ENCODE results near the gene ZNF543. TPM values are rescaled to one million over a fixed set of nuclear protein-coding genes. Genes with fewer than 3 reads are reported as not detected.

The ZNF543 gene
- total RNA-seq, 1 donor from 2014 or later, result 5.6 TPM

- ATAC-seq (ENCODE audit: poor library complexity) (no peak), DNase-seq (no peak)
- intact Hi-C loops (cut with DNase I), result no loop called here
Observed at GRCh38 chr19:57310792-57311191, 9.5 kb upstream of the ZNF543 start.

- DNase-seq, result no peak
- no peak for ATAC-seq (ENCODE audit: poor library complexity)
- intact Hi-C loops (cut with DNase I), result no loop called here
Observed at GRCh38 chr19:57314146-57314545, 6.1 kb upstream of the ZNF543 start.

- ATAC-seq (ENCODE audit: poor library complexity), result peak; percentile 39
- intact Hi-C loops (cut with DNase I), result no loop called here
- peak; percentile 54 for DNase-seq
Observed at GRCh38 chr19:57317503-57317902, 2.8 kb upstream of the ZNF543 start.

GRCh38 chr19:57319869-57320179 is 448 bp upstream of the ZNF543 start:
- DNase-seq (no peak), ATAC-seq (ENCODE audit: poor library complexity) (peak; percentile 26)
- intact Hi-C loops (cut with DNase I), result no loop called here

DNA sequence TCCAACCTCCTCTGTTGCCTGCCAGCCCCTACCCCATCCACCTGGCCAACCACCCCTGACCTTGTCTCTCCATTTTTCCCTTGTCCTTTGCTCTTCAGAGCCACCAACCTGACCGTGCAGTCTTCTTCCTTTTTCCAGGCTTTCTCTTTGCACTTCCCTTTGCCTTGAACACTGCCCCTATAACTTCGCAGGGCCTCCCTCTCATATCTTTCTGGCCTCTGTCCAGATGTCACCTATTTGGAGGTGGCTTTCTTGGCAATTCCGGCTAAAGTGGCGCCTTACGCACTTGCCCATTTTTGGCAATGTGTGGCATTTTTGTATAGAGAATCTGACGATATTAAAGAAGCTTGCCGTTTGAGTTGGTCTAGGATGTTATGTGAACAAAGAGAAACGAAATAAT is 844 bp downstream of the ZNF543 start:
- no peak for ATAC-seq (ENCODE audit: poor library complexity)
- intact Hi-C loops (cut with DNase I), result no loop called here
- no peak for DNase-seq

- intact Hi-C loops (cut with DNase I), result no loop called here
- no peak for ATAC-seq (ENCODE audit: poor library complexity)
- DNase-seq, result no peak
Observed at GRCh38 chr19:57321751-57322150, 1.5 kb downstream of the ZNF543 start.

DNA sequence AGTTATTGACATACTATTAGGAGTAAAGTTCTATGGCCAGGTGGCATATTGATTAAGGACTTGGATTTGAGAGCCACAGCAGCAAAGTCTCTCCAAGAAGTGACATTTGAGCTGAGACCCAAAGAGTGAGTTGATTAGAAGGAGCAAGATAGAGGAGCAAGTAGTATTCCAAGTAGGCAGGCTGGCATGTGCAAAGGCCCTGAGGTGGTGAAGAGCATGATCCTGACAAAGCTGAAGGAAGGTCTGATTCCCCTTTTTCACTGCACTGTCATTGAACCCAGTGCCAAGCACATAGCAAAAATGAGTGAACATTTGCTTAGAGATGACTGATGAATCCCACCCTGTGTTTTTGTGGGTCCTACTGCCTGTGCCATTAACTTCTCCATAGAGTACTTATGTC is 4.7 kb downstream of the ZNF543 start:
- ATAC-seq (ENCODE audit: poor library complexity) (no peak), DNase-seq (no peak)
- intact Hi-C loops (cut with DNase I), result no loop called here

- ATAC-seq (ENCODE audit: poor library complexity) (no peak), DNase-seq (no peak)
- intact Hi-C loops (cut with DNase I), result no loop called here
Observed at GRCh38 chr19:57327993-57328392, 7.7 kb downstream of the ZNF543 start.

GRCh38 chr19:57334191-57334590 is 13.9 kb downstream of the ZNF543 start:
- intact Hi-C loops (cut with DNase I), result no loop called here
- ATAC-seq (ENCODE audit: poor library complexity), result no peak
- DNase-seq, result no peak

DNA sequence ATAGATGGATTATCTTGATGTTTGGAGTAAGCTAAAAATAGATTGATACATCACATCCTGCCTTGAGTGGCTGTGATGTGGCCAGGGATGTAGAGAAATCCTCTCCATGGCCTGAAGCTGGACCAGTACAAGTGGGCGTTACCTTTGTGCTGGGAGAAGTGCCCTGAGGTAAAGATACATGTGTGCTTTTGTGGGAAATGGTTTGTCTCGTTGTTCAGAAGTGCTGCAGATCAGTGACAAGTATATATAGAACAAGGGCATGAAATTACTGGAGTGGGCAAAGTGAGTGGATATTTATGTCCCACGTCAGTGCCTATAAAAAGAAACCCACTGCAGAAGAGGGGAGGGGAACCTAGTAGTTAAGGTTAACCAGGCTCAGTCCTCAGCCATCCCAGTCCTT is 18.6 kb downstream of the ZNF543 start:
- ATAC-seq (ENCODE audit: poor library complexity) (peak; percentile 82), DNase-seq (no peak)
- intact Hi-C loops (cut with DNase I), result no loop called here

- DNase-seq, result no peak
- intact Hi-C loops (cut with DNase I), result no loop called here
- ATAC-seq (ENCODE audit: poor library complexity), result no peak
Observed at GRCh38 chr19:57342582-57342981, 22.3 kb downstream of the ZNF543 start.

GRCh38 chr19:57348136-57348535 is 27.9 kb downstream of the ZNF543 start:
- intact Hi-C loops (cut with DNase I), result no loop called here
- ATAC-seq (ENCODE audit: poor library complexity), result no peak

DNA sequence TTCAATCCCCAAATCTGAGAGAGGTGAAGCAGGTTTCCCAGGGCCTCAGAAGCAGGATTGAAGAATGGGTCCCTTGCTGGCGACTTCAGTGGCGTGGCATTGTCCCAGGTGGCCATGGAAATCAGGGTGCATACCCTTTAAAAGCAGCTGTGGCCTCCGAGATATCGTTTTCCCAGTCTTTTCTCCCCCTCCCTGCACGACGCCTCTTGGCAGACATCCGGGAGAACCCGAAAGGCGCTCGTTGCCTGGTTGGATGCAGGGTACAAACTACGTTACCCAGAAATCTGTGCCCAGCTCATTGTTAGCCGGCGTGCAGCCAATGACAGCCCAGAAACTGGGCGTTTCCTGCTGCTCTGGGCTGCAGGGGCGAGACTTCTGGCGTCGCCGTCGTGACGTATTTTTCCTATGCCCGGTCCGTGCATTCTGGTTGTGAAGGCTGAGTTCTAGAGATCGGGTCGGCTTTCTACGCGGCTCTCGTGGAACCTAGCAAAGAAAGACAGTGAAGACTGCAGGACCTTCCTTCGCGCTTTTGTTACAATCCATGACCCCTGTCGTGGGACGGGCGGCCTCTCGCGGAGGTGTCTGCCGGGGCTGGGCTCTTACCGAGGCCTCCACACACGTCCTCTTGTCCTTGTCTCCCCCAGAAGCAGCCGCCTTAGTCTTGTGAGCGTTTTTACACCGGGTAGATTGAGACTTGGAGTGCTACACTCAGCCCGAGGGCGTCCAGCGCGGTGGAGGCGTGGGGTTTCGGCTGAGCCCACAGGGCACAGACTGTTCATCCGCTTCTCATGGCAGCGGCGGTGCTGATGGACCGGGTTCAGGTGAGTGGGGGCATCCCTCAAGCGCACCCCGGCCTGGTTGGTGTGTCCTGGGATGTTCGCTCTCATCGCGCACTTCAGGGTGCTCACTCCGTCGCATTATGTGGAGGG is 30.9 kb downstream of the ZNF543 start, which contains the start of gene ZNF304:
Gene ZNF304, plus strand, starts transcription at position 395 of the 929 bp plus-strand sequence. Its CDS starts 394 bp downstream, at position 789.
- intact Hi-C loops (cut with DNase I), result loop anchor here (5.0 kb wide), 1 partner anchor 69 kb away; the partner anchor contains the start of gene ZNF460
- ATAC-seq (ENCODE audit: poor library complexity), result peak; percentile 99
- peak; percentile 97 for DNase-seq

More at GRCh38 chr19:57348136-57348535, 27.9 kb downstream of the ZNF543 start:
- DNase-seq, result no peak

GRCh38 chr19:57351867-57352266 is 31.6 kb downstream of the ZNF543 start:
- intact Hi-C loops (cut with DNase I), result loop anchor here (5.0 kb wide), 1 partner anchor 70 kb away; the partner anchor contains the start of gene ZNF460

DNA sequence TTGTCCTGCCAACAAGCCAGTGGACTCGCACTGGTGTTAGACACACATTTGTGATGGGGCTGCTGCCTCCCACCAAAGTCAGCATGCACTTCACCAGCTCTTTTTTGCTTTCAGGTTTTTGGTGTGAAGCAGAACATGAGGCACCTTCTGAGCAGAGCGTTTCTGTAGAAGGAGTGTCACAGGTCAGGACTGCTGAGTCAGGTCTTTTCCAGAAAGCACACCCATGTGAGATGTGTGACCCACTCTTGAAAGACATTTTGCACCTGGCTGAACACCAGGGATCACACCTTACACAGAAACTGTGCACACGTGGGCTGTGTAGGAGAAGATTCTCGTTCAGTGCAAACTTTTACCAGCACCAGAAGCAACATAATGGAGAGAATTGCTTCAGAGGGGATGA is 35.6 kb downstream of the ZNF543 start:
- ATAC-seq (ENCODE audit: poor library complexity) (no peak), DNase-seq (no peak)
- intact Hi-C loops (cut with DNase I), result no loop called here

More at GRCh38 chr19:57351867-57352266, 31.6 kb downstream of the ZNF543 start:
- DNase-seq (no peak), ATAC-seq (ENCODE audit: poor library complexity) (peak; percentile 1)

DNA sequence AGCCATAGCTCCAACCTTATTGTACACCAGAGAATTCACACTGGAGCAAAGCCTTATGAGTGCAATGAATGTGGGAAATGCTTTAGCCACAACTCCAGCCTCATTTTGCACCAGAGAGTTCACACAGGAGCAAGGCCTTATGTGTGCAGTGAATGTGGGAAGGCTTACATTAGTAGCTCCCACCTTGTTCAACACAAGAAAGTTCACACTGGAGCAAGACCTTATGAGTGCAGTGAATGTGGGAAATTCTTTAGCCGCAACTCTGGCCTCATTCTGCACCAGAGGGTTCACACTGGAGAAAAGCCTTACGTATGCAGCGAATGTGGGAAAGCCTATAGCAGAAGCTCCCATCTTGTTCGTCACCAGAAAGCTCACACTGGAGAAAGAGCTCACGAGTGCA is 37.1 kb downstream of the ZNF543 start:
- intact Hi-C loops (cut with DNase I), result no loop called here
- no peak for ATAC-seq (ENCODE audit: poor library complexity)
- DNase-seq, result no peak

DNA sequence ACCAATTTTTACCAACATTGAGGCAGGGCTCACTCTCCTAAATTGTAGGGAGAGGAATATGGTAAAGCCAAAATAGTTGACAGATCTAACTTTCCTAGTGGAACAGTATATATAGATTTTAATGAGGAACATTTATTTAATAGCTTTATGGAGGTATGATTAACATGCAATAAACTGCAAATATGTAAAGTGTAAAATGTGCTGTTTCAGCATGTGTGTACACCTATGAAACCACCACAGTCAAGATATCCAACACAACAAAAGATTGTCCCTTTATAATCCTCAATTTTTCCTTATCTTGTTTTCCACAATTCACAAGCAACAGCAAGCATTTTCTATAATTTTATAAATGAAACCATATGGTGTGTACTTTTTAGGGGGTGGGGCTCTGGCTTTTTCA is 39.0 kb downstream of the ZNF543 start:
- DNase-seq (no peak), ATAC-seq (ENCODE audit: poor library complexity) (no peak)
- intact Hi-C loops (cut with DNase I), result no loop called here

DNA sequence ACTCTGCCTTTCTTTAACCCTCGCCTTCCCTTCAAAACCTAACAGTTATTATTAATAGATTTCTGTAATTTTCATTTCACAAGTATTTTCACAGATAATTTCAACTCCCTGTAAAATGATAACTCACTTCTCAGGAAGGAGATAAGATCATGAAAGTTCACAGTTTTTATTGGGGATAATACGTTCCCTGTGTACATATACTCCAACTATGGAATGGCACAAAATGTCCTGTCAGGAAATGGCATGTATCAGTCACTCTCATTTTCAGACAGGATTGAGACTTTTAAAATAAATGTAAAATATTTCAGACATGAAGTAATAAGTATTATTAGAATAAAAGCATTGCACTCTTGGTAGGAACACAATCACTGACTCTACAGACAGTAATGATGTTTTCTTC is 42.1 kb downstream of the ZNF543 start:
- ATAC-seq (ENCODE audit: poor library complexity), result no peak
- no peak for DNase-seq
- intact Hi-C loops (cut with DNase I), result no loop called here

DNA sequence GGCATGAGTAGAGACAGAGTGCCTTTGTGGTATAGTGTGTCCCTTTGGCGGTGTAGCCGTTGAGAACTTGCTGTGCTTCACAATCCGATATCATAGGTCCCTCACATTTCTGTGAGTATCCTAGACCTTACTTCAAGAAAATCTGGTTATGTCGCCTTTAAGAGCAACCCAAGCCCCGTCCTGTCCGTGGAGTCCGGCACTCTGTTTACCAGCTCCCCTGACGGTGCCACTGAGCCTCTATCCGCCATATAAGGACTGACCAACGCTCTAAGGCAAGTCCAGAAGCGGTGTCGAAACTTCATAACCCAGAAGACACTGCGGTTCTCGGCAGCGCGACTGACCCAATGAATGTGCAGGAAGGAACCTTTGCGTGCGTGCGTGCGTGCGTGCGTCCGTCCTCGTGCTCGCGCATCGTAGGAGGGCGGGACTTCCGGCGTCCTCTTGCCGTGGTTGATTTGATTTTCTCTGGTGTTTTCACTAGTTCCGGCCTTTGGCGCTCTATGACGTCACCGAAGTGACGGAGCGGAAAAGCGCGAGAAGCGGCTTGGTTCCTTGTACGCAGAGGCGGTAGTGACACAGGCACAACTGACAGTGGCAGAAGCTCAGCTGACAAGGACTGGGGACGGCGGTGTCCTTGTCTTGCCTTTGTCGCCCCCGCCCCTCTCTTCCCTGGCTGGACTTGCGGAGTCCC is 42.9 kb downstream of the ZNF543 start, which contains the start of the genes TRAPPC2B and ZNF547:
Gene TRAPPC2B, plus strand, starts transcription at position 555 of the 691 bp plus-strand sequence. CDS start 1,283 bp downstream, outside the sequence.
Gene ZNF547, plus strand, starts transcription at position 555 of the 691 bp plus-strand sequence. CDS start 5,005 bp downstream, outside the sequence.
- intact Hi-C loops (cut with DNase I), result no loop called here
- peak; percentile 98 for ATAC-seq (ENCODE audit: poor library complexity)
- peak; percentile 100 for DNase-seq

Measured in Right ventricle myocardium superior (tissue), 1 donor.